Activated CD8-positive, alpha-beta T cell treated with anti-CD3 and anti-CD28 coated beads for 36 hours (primary cell): Measurements from ENCODE around the gene UGT1A6. TPM values are rescaled to one million over a fixed set of nuclear protein-coding genes. Genes with fewer than 3 reads are reported as not detected.

Experiments used
- ATAC-seq: fragments of 200-7000 bp; cut with Tn5 transposase; one replicate; pipeline ENCODE4 v1.10.0; 2021; ENCODE audit warnings: mild to moderate bottlenecking, moderate library complexity
- CTCF ChIA-PET: fragments of 350-600 bp; sonication (Branson Sonifier 250); formaldehyde crosslinking; loops from one replicate; lab custom pipeline; 2021; ENCODE audit warnings: antibody characterized with exemption; lab: Charles Lee
- POLR2A ChIA-PET: fragments of 350-600 bp; sonication (Branson Sonifier 250); formaldehyde crosslinking; loops from one replicate; lab custom pipeline; 2021; ENCODE audit warnings: antibody characterized with exemption; lab: Charles Lee
- DNase-seq: peaks from one replicate; pipeline ENCODE4 v3.0.0-alpha.2; 2020
- H3K27ac Mint-ChIP-seq: one replicate; pipeline ENCODE4 v1.8.0; 2021; ENCODE audit warnings: mild to moderate bottlenecking, mixed read lengths
- H3K27me3 Mint-ChIP-seq: one replicate; pipeline ENCODE4 v1.8.0; 2021; ENCODE audit warnings: mixed read lengths
- H3K36me3 Mint-ChIP-seq: one replicate; pipeline ENCODE4 v1.8.0; 2021; ENCODE audit warnings: low read depth, mixed read lengths
- H3K4me1 Mint-ChIP-seq: one replicate; pipeline ENCODE4 v1.8.0; 2021; ENCODE audit warnings: low read depth, mixed read lengths
- H3K4me3 Mint-ChIP-seq: one replicate; pipeline ENCODE4 v1.8.0; 2021; ENCODE audit warnings: mild to moderate bottlenecking, moderate library complexity, mixed read lengths
- H3K9me3 Mint-ChIP-seq: one replicate; pipeline ENCODE4 v1.8.0; 2021; ENCODE audit warnings: mixed read lengths
- CTCF ChIP-seq: fragments of 200-600 bp; IDR thresholded peaks from one replicate; pipeline ENCODE4 v1.8.0; 2022; ENCODE audit warnings: antibody characterized with exemption, mild to moderate bottlenecking
- intact Hi-C: fragments of 100-400 bp; cut with micrococcal nuclease; formaldehyde crosslinking; loops from one replicate; pipeline ENCODE4 v1.10.0; 2022
- total RNA-seq, 2 experiments: library from RNA; stranded (reverse); gene quantifications; one replicate each; pipeline ENCODE4 v1.2.3, GENCODE V29; 2021

The UGT1A6 gene
- total RNA-seq, 2 experiments from 2014 or later, result not detected

DNA sequence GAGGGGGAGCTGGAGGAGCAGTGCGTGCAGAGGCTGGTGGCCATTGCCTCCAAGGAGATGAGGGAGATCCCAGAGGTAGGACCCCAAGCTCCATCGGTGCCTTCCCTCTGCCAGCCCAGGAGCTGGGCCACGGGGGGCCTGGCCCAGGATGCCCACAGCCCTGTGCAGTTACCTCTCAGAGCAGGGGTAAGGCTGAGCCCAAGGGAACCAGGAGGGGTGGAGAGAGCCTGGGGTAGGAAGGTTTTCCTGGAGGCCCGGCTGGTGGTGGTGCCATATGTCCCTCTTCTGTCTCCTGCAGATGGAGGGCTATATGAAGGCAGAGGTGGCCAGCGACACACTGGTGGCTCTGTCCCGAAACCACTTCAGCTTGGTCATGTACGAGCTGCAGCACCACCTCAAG is 96.9 kb downstream of the UGT1A6 start:
- POLR2A ChIA-PET, result no interaction called here
- intact Hi-C loops, result no loop called here
- TF ChIP-seq CTCF, result no peak
- no peak for ATAC-seq
- no peak overlapping the region for H3K27ac Mint-ChIP-seq
- no peaks in the 10 kb centered on the region for H3K4me1 Mint-ChIP-seq
- DNase-seq, result no peak
- CTCF ChIA-PET, result no interaction called here
- H3K4me3 Mint-ChIP-seq, result no peak overlapping the region
- peaks cover 3% of the 10 kb centered on the region for H3K9me3 Mint-ChIP-seq
- peaks cover 4% of the 10 kb centered on the region for H3K27me3 Mint-ChIP-seq
- H3K36me3 Mint-ChIP-seq, result peaks cover 3% of the 10 kb centered on the region

DNA sequence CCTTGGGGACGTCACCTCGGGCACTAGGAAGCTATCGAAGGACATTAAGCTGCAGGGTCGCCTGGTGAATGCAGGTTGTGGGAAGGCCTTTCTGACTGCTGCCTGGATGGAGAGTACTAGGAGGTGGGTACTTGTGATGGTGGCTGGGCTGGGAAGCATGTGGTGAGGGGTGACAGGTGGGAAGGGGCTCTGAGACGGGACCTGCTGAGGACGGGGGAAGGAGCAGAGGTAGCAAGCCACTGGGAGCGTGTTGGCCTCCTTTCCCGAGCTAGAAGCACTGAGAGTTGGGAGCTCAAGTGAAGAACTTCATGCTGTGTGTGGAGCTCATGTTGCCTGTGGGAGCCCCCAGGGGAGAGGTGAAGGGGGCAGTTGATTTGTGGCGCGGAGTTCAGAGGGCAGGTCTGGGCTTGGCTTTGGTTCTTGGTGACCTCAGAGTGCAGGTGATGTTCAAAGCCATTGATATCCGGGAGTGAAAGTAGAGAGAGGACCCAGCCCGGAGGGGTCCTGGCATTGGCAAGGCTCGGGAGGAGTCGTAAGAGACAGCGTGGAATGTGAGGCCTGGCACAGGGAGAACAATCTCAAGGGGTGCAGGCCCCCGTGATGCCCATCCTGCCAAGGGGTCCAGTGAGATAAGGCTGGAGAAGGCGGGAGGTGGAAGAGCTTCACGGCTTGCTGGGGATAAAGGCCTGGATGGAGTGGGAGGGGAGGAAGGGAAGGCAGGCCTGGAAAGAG is 98.6 kb downstream of the UGT1A6 start:
- peaks cover 2% of the 10 kb centered on the region for H3K9me3 Mint-ChIP-seq
- no peaks in the 10 kb centered on the region for H3K4me1 Mint-ChIP-seq
- no peak overlapping the region for H3K4me3 Mint-ChIP-seq
- intact Hi-C loops, result no loop called here
- CTCF ChIA-PET, result no interaction called here
- TF ChIP-seq CTCF, result no peak
- H3K27me3 Mint-ChIP-seq, result no peaks in the 10 kb centered on the region
- H3K27ac Mint-ChIP-seq, result no peak overlapping the region
- POLR2A ChIA-PET, result no interaction called here
- no peaks in the 10 kb centered on the region for H3K36me3 Mint-ChIP-seq
- ATAC-seq, result no peak
- no peak for DNase-seq

- CTCF ChIA-PET, result no interaction called here
- DNase-seq, result no peak
- no peak for TF ChIP-seq CTCF
- Mint-ChIP-seq H3K4me3 (no peak overlapping the region), H3K9me3 (no peaks in the 10 kb centered on the region), H3K27ac (no peak overlapping the region), H3K36me3 (no peaks in the 10 kb centered on the region), H3K4me1 (no peaks in the 10 kb centered on the region), H3K27me3 (no peaks in the 10 kb centered on the region)
- no peak for ATAC-seq
- intact Hi-C loops, result no loop called here
- POLR2A ChIA-PET, result no interaction called here
Measured at GRCh38 chr2:233791883-233792329, 99.2 kb downstream of the UGT1A6 start.

- ATAC-seq (no peak), DNase-seq (no peak)
- no peak overlapping the region for H3K27ac Mint-ChIP-seq
- no peaks in the 10 kb centered on the region for H3K27me3 Mint-ChIP-seq
- POLR2A ChIA-PET, result no interaction called here
- intact Hi-C loops, result no loop called here
- no peaks in the 10 kb centered on the region for H3K9me3 Mint-ChIP-seq
- H3K36me3 Mint-ChIP-seq, result no peaks in the 10 kb centered on the region
- CTCF ChIA-PET, result no interaction called here
- H3K4me1 Mint-ChIP-seq, result no peaks in the 10 kb centered on the region
- no peak for TF ChIP-seq CTCF
- no peak overlapping the region for H3K4me3 Mint-ChIP-seq
Measured at GRCh38 chr2:233792720-233793119, 100.0 kb downstream of the UGT1A6 start.

GRCh38 chr2:233793465-233794127 is 100.9 kb downstream of the UGT1A6 start:
- no peaks in the 10 kb centered on the region for H3K36me3 Mint-ChIP-seq
- no peak for TF ChIP-seq CTCF
- CTCF ChIA-PET, result no interaction called here
- H3K9me3 Mint-ChIP-seq, result no peaks in the 10 kb centered on the region
- intact Hi-C loops, result no loop called here
- ATAC-seq, result no peak
- H3K4me3 Mint-ChIP-seq, result no peak overlapping the region
- no peaks in the 10 kb centered on the region for H3K4me1 Mint-ChIP-seq
- no peak overlapping the region for H3K27ac Mint-ChIP-seq
- no peaks in the 10 kb centered on the region for H3K27me3 Mint-ChIP-seq
- DNase-seq, result no peak
- POLR2A ChIA-PET, result no interaction called here
